GM21786 (cell line): ENCODE measurements around the gene KCNE4.

Source experiments
- ATAC-seq: cut with Tn5 transposase; IDR thresholded peaks from one replicate; pipeline ENCODE4 v1.9.1; 2021; ENCODE audit not compliant: unreplicated experiment

Gene KCNE4

DNA sequence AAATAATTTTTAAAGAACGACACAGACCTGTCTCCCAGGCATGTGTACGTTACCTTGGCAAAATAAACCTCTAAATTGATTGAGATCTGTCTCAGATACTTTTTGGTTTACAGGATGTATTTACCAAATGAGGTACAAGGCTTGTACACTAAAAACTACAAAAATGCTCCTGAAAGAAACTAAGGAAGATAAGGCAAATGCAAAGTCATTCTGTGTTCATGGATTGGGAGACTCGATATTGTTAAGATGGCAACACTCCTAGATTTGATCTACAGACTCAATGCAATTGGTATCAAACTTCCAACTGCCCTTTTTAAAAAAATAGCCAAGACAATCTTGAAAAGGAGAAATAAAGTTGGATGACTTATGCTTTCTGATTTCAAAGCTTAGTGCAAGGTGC is 11.5 kb upstream of the KCNE4 start:
- no peak for ATAC-seq

DNA sequence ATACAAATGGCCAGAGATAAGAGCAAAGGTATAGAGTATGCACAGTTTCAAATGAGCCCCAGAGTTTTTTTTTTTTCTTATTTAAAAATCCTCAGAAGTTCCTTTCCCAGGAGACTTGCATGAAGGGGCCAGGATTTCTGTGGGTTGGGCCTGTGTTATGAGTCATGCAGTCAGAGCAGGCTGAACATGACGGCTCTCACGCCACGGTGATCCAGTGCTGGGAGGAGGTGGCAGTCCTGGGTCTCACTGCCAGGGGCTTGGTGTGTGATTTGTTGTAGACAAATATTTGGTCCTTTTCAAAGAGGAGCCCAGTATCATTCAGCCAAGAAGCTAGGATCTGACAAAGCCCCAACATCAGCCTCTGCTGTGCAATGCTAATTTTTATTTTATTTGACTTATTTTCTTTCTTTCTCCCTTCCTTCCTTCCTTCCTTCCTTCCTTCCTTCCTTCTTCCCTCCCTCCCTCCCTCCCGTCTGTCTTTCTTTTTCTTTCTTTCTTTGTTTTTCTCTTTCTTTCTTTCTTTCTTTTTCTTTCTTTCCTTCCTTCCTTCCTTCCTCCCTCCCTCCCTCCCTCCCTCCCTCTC is 10.4 kb upstream of the KCNE4 start:
- no peak for ATAC-seq

DNA sequence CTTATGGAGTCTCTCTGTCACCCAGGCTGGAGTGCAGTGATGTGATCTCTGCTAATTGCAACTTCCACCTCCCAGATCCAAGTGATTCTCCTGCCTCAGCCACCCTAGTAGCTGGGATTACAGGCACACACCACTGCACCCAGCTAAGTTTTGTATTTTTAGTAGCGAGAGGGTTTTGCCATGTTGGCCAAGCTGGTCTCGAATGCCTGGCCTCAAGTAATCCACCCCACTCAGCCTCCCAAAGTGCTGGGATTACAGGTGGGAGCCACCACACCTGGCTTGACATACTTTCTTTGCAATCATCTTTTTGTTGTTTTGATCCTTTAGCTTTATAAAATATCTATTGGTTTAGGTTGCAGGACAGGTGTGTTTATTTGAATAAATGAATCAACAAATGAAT is 9.7 kb upstream of the KCNE4 start:
- no peak for ATAC-seq

DNA sequence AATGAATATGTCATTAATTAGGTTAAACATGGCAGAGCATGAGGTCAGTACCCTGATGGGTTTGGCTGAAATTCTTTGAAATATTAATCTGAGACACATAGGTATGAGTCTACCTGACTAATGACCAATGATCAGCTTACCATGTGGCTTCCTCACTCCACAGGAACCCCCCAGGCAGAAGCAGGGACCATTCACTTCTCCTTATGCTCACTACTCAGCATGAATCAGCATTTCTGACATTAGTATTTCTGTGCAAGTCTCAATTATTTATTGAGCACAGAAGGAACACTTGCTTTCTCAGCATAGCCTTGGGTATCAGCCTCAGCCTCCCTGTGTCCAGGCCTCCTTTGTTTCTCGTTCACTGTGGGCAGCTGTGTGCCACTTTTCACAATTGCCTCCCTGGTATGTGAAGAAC is 9.3 kb upstream of the KCNE4 start:
- no peak for ATAC-seq

DNA sequence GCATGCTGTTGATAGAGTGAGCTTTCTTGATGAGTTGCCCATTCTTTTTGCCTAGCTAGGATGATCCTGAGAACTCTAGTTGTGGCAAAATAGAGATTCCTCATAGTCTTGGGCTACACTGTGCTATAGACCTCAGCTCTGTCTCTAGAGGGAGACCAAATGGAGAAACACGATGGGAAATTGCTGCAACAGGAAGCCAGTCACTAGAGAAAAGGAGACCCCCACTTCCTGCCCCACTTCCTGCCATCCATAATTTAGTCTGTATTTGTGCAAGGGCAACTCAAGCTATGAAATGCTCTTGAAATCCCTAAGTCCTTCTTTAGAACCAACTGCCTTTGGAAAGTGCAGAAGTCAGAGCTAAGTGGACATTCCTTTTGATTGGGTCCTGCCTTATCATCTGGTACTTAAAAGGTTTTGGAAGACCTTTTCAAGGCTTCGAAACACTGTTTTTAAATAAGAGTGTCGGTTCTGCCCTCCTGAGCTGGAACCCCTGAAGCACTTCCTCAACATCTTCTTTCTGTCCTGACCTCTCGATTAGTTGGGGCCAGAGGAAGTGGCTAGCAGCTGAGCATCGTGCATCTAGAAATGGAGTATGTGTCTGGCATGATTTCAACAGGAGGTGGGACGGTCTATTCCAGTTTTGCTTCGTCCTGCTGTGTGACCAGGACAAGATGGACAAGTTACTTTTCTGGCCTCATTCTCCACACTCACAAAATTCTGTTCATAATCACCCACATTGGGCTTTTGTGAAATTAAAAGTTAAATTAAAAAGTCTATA is 8.6 kb upstream of the KCNE4 start:
- no peak for ATAC-seq

DNA sequence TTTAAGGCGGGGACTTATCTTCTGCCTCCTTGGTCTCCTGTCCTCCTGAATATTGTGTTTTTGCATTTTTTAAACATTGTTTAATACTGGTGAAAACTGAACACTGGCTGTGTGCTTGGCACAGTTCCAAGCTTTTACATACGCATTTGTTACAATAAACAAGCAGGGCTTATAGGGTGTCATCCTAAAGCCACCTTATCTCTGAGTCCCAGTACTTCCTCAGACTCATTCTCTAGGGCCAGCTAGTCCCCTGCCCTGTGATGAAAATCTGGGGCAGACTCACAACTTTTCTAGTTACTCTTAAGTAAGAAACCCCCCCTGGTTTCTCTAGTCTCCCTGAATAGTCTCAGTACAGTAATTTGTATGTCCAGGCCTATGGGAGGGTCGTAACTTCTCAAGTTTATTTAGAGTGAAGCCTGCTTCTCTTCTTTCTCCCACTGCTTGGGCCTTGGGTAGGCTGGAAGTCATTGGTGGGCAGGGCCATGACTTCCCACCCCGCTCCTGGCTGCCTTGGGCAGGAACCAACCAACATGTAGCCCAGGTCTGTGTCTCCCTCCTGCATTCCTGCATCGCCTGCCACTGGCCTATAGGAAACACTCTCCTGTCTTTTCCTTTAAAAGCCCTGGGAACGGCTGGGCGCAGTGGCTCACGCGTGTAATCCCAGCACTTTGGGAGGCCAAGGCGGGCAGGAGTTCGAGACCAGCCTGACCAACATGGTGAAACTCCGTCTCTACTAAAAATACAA is 7.7 kb upstream of the KCNE4 start:
- ATAC-seq = no peak

DNA sequence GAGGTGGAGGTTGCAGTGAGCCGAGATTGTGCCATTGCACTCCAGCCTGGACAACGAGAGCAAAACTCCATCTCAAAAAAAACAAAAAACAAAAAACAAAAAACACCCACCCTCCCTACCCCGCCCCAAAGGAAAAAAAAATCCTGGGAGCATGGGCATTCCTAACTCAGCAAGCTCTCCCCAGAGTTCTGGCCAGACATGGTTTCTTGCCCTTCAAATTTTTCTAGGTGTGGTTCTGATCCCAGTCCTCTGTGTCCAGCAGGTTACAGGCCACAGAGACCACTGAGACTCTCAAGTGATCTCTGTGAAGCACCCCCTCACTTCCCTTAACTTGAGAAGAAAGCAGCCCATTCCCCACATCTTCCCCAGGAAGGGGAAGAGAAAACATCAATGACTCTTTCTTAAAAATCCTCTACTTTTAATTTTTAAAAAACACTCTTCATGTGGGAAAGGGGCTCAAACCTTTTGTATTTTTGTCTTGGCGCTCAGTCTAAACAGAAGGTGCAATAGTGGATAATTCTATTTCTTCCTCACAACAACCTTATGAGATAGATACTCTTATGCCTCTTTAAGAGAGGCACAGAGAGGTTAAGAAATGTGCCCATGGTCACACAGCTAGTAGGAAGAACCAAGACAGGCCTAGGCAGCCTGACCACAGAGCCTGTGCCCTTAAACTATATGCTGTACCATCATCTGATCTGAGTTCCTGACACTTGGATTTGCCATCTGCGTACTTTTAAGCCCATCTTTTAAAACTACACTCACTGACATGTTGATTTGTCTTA is 6.9 kb upstream of the KCNE4 start:
- no peak for ATAC-seq

DNA sequence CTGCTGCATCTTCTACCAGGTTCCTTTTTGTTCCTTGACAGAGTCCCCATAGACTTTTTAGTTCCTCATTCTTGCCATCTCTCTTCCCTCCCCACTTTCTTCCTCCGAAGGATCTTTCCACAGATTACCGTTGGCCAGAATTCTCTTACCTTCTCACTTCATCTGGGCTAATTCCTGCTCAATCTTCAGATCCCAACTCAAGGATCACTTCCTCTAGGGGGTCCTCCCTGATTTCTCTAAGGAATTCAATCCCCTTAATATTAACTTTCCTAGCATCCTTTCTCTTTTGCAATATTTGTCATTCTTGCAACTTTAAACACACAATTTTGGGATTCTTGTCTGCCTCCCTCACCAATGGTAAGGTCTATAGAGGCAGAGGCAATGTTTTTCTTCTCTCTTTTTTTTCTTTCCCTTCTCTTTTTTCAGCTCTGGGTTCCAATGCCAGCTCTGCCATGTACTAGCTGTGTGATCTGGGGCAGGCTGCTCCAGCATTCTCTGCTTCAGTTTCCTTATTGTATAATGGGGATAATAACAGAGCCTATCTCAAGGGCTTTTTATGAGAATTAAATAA is 5.4 kb upstream of the KCNE4 start:
- no peak for ATAC-seq

DNA sequence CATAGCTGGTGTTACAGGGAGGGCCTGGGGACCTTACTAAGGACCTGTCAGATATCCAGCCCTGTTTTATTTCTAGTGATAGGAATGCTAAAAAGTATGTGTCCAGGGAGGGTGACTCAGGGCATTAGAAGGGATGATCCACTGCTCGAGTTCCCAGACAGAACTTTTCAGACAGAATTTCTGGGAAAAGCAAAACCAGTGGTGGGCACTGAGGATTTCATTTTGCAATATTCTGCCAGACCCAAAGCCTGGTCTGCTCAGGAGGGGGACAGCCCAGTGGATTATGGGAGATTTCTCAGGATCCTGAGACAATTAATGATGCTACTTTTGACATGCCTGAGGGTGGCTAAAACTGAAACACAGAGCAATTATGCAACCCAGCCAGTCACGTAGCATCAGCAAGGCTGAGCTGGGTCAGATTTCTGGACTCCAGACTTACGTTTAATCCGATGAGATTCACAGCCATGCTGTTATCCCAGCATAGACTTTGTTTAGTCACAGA is 4.7 kb upstream of the KCNE4 start:
- no peak for ATAC-seq

DNA sequence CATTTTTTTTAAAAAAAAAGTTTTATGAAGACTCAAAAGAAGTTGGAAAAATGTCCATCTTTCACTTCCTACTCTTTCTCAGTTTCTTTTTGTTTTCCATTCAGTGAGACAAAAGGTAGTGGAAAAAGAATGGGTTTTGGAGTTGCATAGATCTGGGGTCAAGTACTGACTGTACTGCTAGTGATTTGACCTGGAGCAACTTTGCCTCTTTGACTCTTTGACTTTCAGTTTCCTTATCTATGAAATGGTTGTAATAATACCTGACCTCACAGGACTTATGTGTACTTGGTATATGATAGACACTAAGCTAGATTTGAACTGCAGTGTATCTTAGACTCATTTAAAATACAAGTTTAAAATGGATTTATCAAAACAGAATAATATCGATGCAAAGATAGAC is 3.5 kb upstream of the KCNE4 start:
- ATAC-seq = peak; percentile 80

DNA sequence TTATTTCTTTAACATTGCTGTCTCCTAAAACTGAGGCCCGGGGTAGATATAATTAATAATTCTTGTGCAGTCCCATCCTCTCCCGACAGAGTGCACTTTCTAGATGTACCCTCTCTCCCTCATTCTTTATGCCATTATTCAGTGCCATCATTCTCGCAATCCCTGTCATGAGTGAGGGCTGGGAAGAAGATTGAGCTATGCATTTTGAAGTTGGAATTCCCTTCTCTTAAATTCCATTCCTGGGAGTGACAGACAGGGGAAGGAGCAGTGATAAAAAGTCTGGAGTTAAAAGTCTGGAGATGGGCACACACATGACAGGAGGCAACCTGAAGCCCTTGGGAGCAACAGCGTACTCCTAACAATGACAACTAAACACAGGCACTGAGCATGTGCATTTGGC is 2.6 kb upstream of the KCNE4 start:
- ATAC-seq = no peak

DNA sequence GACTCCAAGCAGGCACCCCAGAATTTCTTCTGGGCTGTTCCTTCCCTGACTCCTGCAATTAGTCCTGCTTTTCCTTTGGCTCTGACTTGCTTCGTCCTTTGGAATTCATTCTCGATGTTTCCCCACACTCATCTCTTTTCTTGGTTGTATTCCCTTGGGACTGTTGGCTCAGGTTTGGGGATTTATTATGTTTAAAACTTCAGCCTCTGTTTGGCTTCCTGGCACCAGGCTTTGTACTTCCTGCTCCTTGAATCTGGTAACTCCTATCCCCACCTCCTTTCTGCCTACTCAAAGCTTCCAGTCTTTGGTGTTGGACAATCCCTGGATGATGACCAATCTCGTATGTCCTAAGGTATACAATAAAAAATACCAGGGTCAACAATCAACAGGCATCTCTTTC is 1.8 kb upstream of the KCNE4 start:
- ATAC-seq = no peak

DNA sequence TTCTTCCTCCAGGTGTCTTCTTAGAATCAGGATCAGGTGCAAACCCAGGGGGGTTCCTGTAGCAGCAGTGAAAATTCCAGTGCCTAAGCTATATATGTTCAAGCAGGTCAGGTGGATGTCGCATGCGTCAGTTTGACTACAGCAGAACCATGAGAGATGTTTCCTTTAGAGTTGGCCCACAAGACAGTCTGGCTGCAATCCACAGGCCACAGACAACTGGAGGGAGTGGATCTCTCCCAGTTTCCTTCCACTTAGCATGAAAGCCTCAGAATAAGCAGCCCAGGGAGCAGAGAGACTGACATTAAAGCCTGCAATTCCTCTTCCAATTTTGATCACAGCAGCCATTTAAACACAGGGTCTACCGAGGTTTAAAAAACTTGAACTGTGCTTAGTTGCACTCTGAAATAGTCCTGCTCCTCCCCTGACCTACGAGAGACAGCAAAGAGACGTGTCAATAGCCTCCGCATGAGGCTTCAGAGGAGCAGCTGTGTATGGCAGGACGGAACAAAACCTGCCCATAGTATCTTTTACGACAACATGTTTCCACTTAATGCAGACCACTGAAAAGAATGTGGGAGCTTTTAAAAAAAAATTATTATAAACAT is 988 bp upstream of the KCNE4 start:
- ATAC-seq = no peak

DNA sequence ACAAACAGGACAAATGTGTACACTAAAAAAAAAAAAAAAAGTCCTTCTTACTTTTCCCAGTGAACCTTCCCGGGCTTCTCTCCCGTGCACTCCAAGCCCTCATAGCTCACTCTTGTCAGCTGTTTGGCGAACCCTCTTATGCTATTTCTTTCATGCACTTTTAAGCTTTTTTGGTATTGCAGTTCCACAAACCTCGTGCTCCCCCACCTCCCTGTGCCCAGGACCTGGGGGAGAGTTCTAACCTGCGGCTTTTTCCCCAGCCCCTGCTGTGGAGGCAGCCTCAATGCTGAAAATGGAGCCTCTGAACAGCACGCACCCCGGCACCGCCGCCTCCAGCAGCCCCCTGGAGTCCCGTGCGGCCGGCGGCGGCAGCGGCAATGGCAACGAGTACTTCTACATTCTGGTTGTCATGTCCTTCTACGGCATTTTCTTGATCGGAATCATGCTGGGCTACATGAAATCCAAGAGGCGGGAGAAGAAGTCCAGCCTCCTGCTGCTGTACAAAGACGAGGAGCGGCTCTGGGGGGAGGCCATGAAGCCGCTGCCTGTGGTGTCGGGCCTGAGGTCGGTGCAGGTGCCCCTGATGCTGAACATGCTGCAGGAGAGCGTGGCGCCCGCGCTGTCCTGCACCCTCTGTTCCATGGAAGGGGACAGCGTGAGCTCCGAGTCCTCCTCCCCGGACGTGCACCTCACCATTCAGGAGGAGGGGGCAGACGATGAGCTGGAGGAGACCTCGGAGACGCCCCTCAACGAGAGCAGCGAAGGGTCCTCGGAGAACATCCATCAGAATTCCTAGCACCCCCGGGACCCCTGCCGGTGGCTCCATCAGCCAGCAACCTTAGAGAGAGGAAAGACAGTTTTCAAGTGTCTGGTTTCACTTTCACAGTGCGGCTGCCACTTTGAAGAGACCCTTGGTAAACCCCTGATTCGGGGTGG is 826 bp downstream of the KCNE4 start:
- ATAC-seq = no peak

DNA sequence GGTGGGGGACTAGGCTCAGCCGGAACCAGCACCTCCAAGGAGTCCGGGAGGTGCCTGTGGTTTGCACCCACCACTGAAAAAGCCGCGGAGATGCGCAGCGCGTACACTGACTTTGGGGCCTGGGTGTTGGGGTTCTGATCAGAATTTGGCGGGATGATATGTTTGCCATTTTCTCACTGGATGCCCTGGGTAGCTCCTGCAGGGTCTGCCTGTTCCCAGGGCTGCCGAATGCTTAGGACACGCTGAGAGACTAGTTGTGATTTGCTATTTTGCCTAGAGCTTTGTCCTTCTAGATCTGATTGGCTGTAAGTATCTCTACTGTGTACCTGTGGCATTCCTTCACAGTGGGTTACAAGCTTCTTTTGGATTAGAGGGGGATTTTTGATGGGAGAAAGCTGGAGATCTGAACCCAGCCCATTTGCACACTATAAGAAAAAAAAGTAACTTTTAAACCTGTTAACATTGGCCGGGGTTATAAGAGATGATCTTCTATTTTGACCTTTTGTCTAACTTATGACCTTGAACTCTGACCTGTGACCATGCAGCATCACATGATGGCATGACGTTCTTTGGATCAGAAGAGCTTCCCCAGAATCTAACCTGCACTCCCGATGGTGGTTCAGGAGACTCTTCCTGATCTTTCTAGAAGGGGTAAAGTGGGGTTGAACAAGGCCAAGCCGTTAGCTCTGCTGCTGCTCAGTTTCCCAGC is 1.6 kb downstream of the KCNE4 start:
- ATAC-seq = no peak

DNA sequence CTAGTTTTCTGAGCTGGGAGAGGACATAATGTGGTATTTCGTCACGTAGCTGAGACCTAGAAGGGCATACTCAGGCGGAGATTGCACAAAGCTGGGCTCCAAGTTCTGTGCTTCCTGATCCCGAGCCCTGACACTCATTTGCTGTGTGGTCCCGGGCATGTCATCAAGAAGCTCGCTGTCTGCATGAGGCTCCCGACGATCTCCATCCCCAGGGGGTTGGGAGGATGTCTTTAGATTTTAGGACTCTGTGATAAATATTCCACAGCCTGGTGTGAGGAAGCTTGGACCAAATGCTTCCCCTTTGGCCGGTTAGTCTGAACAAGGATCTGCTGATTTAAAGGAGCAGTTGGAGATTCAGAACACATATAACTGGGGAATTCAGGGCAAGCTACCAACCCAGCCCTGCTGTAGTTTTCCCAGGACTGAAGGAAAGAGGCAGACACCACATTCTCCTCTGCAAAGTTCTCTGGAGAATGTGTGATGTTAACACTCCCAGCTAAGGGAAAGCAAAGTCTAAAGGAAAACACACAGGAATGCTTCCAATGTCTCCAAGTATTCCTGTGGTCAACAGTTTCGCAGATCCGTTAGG is 2.3 kb downstream of the KCNE4 start:
- no peak for ATAC-seq

DNA sequence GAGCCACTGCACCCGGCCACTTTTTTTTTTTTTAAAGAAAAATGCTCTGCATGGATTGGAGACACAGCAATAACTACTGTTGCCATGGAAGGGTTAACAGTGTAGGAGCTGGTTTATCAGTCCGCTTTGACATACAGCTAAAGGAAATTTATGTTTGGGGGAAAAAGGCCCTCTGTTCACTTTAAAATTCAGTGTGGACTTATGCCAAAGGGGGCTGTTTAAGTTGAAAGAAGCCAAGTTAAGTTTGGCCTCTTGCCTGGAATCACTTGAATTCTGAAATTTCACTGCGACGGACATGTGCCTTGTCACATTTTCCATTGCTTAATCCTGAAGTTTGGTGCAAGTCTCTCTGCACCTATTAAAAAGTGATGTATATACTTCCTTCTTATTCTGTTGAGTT is 3.1 kb downstream of the KCNE4 start:
- no peak for ATAC-seq

DNA sequence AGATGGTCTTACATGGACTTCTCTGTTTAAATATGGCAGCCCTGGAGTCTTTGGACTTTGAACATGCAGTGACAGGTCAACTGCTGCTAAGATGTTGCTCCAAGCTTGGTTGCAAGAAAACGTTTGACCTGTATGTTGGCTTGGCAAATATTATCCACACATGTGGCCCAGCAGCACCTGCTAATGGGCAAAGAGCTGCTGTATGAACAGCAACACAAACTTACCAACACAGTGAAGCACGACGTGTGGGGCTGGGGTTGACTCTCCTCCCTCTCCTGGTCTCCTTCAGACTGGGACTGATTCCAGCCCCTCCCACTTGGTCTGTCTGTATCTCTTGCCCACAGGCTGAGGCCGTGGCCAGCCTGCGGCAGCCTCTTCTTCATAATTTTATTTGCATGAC is 3.8 kb downstream of the KCNE4 start:
- ATAC-seq = no peak
